Skeletal muscle tissue (tissue), 4 donors: ENCODE results near the gene TRHDE. TPM values are rescaled to one million over a fixed set of nuclear protein-coding genes. Genes with fewer than 3 reads are reported as not detected.

Experiments
- H3K27ac ChIP-seq: one replicate; pipeline ENCODE4 v1.7.0; 2013; ENCODE audit warnings: mild to moderate bottlenecking, low read depth, low read length, inconsistent platforms
- H3K27me3 ChIP-seq, 3 donors: one replicate each; pipeline ENCODE4 v1.7.0; 2013; ENCODE audit warnings: low read length in 3 of 3; ENCODE audit not compliant: control insufficient read depth in 3 of 3, insufficient read depth in 3 of 3
- H3K36me3 ChIP-seq, 3 donors: one replicate each; pipeline ENCODE4 v1.7.0; 2013; ENCODE audit warnings: low read length in 3 of 3; ENCODE audit not compliant: control insufficient read depth in 3 of 3, insufficient read depth in 3 of 3
- H3K4me1 ChIP-seq, 3 donors: one replicate each; pipeline ENCODE4 v1.7.0; 2013; ENCODE audit warnings: low read length in 3 of 3, mild to moderate bottlenecking in 3 of 3; ENCODE audit not compliant: control insufficient read depth in 3 of 3, insufficient read depth in 3 of 3
- H3K4me3 ChIP-seq, 3 donors: one replicate each; pipeline ENCODE4 v1.7.0; 2013; ENCODE audit warnings: low read length in 3 of 3
- H3K9ac ChIP-seq, 3 donors: one replicate each; pipeline ENCODE4 v1.7.0; 2013; ENCODE audit warnings: low read length in 3 of 3, mild to moderate bottlenecking in 3 of 3, moderate library complexity in 2 of 3, low read depth in 1 of 3
- H3K9me3 ChIP-seq, 3 donors: one replicate each; pipeline ENCODE4 v1.7.0; 2013; ENCODE audit warnings: low read length in 3 of 3; ENCODE audit not compliant: control insufficient read depth in 3 of 3
- total RNA-seq: library from RNA; depleted of rRNA; stranded (reverse); fragments of >200 nt; gene quantifications from one replicate; pipeline ENCODE4 v1.2.3, GENCODE V29; 2014
- donor health status: Osteomylitis.

The TRHDE gene
- total RNA-seq, 1 donor from 2014 or later = 6.8 TPM

GRCh38 chr12:72285861-72286260, 13.7 kb downstream of the TRHDE start:
- no peaks in the 10 kb centered on the region for H3K4me1 ChIP-seq
- no peaks in the 10 kb centered on the region for H3K9me3 ChIP-seq
- H3K9ac ChIP-seq = no peak overlapping the region
- no peak overlapping the region for H3K27ac ChIP-seq
- no peaks in the 10 kb centered on the region for H3K36me3 ChIP-seq
- H3K4me3 ChIP-seq = no peak overlapping the region
- H3K27me3 ChIP-seq = no peaks in the 10 kb centered on the region

GRCh38 chr12:72286526-72286925, 14.4 kb downstream of the TRHDE start:
- Histone ChIP-seq H3K9me3 (no peaks in the 10 kb centered on the region), H3K4me3 (no peak overlapping the region), H3K27me3 (no peaks in the 10 kb centered on the region), H3K27ac (no peak overlapping the region), H3K36me3 (no peaks in the 10 kb centered on the region), H3K9ac (no peak overlapping the region), H3K4me1 (no peaks in the 10 kb centered on the region)

GRCh38 chr12:72288436-72288835, 16.3 kb downstream of the TRHDE start:
- no peak overlapping the region for H3K27ac ChIP-seq
- H3K9ac ChIP-seq = no peak overlapping the region
- no peaks in the 10 kb centered on the region for H3K9me3 ChIP-seq
- H3K27me3 ChIP-seq = no peaks in the 10 kb centered on the region
- no peak overlapping the region for H3K4me3 ChIP-seq
- no peaks in the 10 kb centered on the region for H3K4me1 ChIP-seq
- H3K36me3 ChIP-seq = no peaks in the 10 kb centered on the region

GRCh38 chr12:72288911-72289310, 16.7 kb downstream of the TRHDE start:
- H3K4me1 ChIP-seq = no peaks in the 10 kb centered on the region
- peaks cover 0 to 2% (median 0%) of the 10 kb centered on the region in 3 donors for H3K27me3 ChIP-seq

GRCh38 chr12:72289633-72290032, 17.5 kb downstream of the TRHDE start:
- Histone ChIP-seq H3K27ac (no peak overlapping the region), H3K4me1 (no peaks in the 10 kb centered on the region), H3K4me3 (no peak overlapping the region), H3K9me3 (no peaks in the 10 kb centered on the region), H3K9ac (no peak overlapping the region), H3K27me3 (peaks cover 0 to 2% (median 0%) of the 10 kb centered on the region in 3 donors), H3K36me3 (no peaks in the 10 kb centered on the region)

More at GRCh38 chr12:72288911-72289310, 16.7 kb downstream of the TRHDE start:
- Histone ChIP-seq H3K9ac (no peak overlapping the region), H3K4me3 (no peak overlapping the region), H3K36me3 (no peaks in the 10 kb centered on the region), H3K9me3 (no peaks in the 10 kb centered on the region), H3K27ac (no peak overlapping the region)

DNA sequence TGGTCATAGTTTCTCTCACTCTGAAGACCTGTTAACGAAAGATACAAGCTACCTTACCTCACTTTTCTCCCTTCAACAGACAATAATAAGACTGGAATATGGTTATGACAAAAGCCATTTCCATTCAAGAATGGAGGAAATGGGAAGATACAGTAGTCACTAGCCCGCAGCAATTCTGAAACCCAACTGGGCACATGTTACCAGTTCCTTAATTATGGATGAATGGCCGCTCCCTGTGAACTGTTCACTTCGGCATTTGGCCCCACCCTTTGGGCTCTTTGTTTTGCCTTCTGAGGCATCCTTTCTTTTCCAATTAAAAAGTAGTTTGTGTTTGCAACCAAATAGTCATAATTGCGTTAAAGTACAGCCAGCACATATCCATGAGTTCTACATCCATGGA, 19.0 kb downstream of the TRHDE start:
- H3K9ac ChIP-seq = no peak overlapping the region

GRCh38 chr12:72293701-72294100, 21.5 kb downstream of the TRHDE start:
- Histone ChIP-seq H3K27me3 (peaks cover 0 to 2% (median 0%) of the 10 kb centered on the region in 3 donors), H3K36me3 (no peaks in the 10 kb centered on the region), H3K9ac (no peak overlapping the region), H3K4me3 (no peak overlapping the region), H3K9me3 (no peaks in the 10 kb centered on the region), H3K27ac (no peak overlapping the region), H3K4me1 (no peaks in the 10 kb centered on the region)

More for the DNA sequence above, 19.0 kb downstream of the TRHDE start:
- no peak overlapping the region for H3K27ac ChIP-seq
- H3K4me1 ChIP-seq = no peaks in the 10 kb centered on the region
- H3K4me3 ChIP-seq = no peak overlapping the region
- H3K9me3 ChIP-seq = no peaks in the 10 kb centered on the region
- no peaks in the 10 kb centered on the region for H3K36me3 ChIP-seq
- H3K27me3 ChIP-seq = peaks cover 0 to 2% (median 0%) of the 10 kb centered on the region in 3 donors

DNA sequence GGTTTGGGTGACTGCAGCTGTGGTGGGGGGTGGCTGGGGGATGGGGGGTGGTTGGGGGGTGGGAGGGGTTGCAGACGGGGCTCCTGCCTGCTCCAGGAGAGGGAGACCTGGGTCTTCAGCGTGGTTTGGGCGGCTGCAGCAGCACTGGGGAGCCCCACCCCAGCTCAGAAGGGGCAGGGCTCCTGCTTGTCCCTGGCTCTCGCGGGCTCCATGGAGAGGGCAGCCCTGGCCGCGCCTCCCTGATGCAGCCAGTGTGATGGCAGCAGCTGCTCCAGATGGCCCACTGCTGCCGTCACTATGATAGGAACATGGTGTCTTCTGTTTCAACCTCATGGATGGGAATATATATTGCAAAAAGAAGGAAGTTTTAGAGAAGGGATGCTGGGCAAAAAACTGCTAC, 22.9 kb downstream of the TRHDE start:
- H3K9ac ChIP-seq = no peak overlapping the region
- peaks cover 0 to 2% (median 0%) of the 10 kb centered on the region in 3 donors for H3K27me3 ChIP-seq
- H3K9me3 ChIP-seq = no peaks in the 10 kb centered on the region
- H3K4me3 ChIP-seq = no peak overlapping the region
- H3K4me1 ChIP-seq = no peaks in the 10 kb centered on the region
- no peaks in the 10 kb centered on the region for H3K36me3 ChIP-seq
- no peak overlapping the region for H3K27ac ChIP-seq

- no peaks in the 10 kb centered on the region for H3K36me3 ChIP-seq
- H3K9me3 ChIP-seq = no peaks in the 10 kb centered on the region
- H3K27ac ChIP-seq = no peak overlapping the region
- peaks cover 0 to 2% (median 0%) of the 10 kb centered on the region in 3 donors for H3K27me3 ChIP-seq
- no peak overlapping the region for H3K9ac ChIP-seq
- no peak overlapping the region for H3K4me3 ChIP-seq
- H3K4me1 ChIP-seq = no peaks in the 10 kb centered on the region
Observed at GRCh38 chr12:72295744-72296143, 23.6 kb downstream of the TRHDE start.

GRCh38 chr12:72296389-72296788, 24.2 kb downstream of the TRHDE start:
- Histone ChIP-seq H3K4me3 (no peak overlapping the region), H3K4me1 (no peaks in the 10 kb centered on the region), H3K36me3 (no peaks in the 10 kb centered on the region), H3K27me3 (peaks cover 0 to 2% (median 0%) of the 10 kb centered on the region in 3 donors), H3K27ac (no peak overlapping the region), H3K9me3 (no peaks in the 10 kb centered on the region), H3K9ac (no peak overlapping the region)

- Histone ChIP-seq H3K36me3 (no peaks in the 10 kb centered on the region), H3K27ac (no peak overlapping the region), H3K27me3 (peaks cover 0 to 2% (median 0%) of the 10 kb centered on the region in 3 donors), H3K9me3 (no peaks in the 10 kb centered on the region), H3K4me1 (no peaks in the 10 kb centered on the region), H3K4me3 (no peak overlapping the region), H3K9ac (no peak overlapping the region)
Observed at GRCh38 chr12:72297666-72298065, 25.5 kb downstream of the TRHDE start.
